H9 (cell line): Measurements from ENCODE around the gene PSMD1. TPM values are rescaled to one million over a fixed set of nuclear protein-coding genes. Genes with fewer than 3 reads are reported as not detected.

Experiments used
- DNase-seq: peaks from one replicate; pipeline ENCODE4 v3.0.0-alpha.2; 2017
- H2AFZ ChIP-seq: one replicate; pipeline ENCODE4 v1.6.1; 2013; ENCODE audit warnings: mild to moderate bottlenecking, low read length, control low read depth, moderate library complexity
- H2AK5ac ChIP-seq: 2 replicates; pipeline ENCODE4 v1.6.1; 2013; ENCODE audit warnings: low read length, control low read depth, mixed read lengths; ENCODE audit not compliant: insufficient read length
- H2BK120ac ChIP-seq: one replicate; pipeline ENCODE4 v1.6.1; 2013; ENCODE audit warnings: low read depth, mild to moderate bottlenecking, low read length, control low read depth, inconsistent platforms; ENCODE audit not compliant: poor library complexity, severe bottlenecking
- H2BK12ac ChIP-seq: 2 replicates; pipeline ENCODE4 v1.6.1; 2013; ENCODE audit warnings: low read length, control low read depth, mixed read lengths, low read depth; ENCODE audit not compliant: insufficient read length
- H2BK15ac ChIP-seq: 2 replicates; pipeline ENCODE4 v1.6.1; 2013; ENCODE audit warnings: low read depth, low read length, control low read depth
- H2BK20ac ChIP-seq: one replicate; pipeline ENCODE4 v1.6.1; 2013; ENCODE audit warnings: low read depth, mild to moderate bottlenecking, low read length, control low read depth, inconsistent platforms; ENCODE audit not compliant: poor library complexity, severe bottlenecking
- H2BK5ac ChIP-seq: 2 replicates; pipeline ENCODE4 v1.6.1; 2013; ENCODE audit warnings: low read length, control low read depth, mixed read lengths; ENCODE audit not compliant: insufficient read length
- H3K14ac ChIP-seq: 2 replicates; pipeline ENCODE4 v1.6.1; 2013; ENCODE audit warnings: low read length, control low read depth; ENCODE audit not compliant: insufficient read depth
- H3K18ac ChIP-seq: 2 replicates; pipeline ENCODE4 v1.6.1; 2013; ENCODE audit warnings: low read depth, mild to moderate bottlenecking, mixed read lengths, low read length, control low read depth; ENCODE audit not compliant: insufficient read length
- H3K23ac ChIP-seq: 2 replicates; pipeline ENCODE4 v1.6.1; 2013; ENCODE audit warnings: low read length, control low read depth, mixed read lengths, low read depth; ENCODE audit not compliant: insufficient read length
- H3K23me2 ChIP-seq: 2 replicates; pipeline ENCODE4 v1.6.1; 2013; ENCODE audit warnings: low read depth, mild to moderate bottlenecking, mixed read lengths, low read length, control low read depth; ENCODE audit not compliant: insufficient read length, poor library complexity, severe bottlenecking
- H3K27ac ChIP-seq: 2 replicates; pipeline ENCODE4 v1.5.1; 2013; ENCODE audit warnings: low read length, control low read depth, mixed read lengths, low read depth; ENCODE audit not compliant: insufficient read length
- H3K27me3 ChIP-seq: 2 replicates; pipeline ENCODE4 v1.6.1; 2013; ENCODE audit warnings: low read length, control low read depth, inconsistent platforms; ENCODE audit not compliant: insufficient read depth
- H3K4ac ChIP-seq: 2 replicates; pipeline ENCODE4 v1.6.1; 2013; ENCODE audit warnings: low read depth, mild to moderate bottlenecking, control low read depth, inconsistent platforms, low read length, moderate library complexity
- H3K4me1 ChIP-seq: 2 replicates; pipeline ENCODE4 v1.6.1; 2013; ENCODE audit warnings: low read length, control low read depth, inconsistent platforms; ENCODE audit not compliant: insufficient read depth
- H3K4me2 ChIP-seq: 2 replicates; pipeline ENCODE4 v1.6.1; 2013; ENCODE audit warnings: low read length, control low read depth, mixed read lengths; ENCODE audit not compliant: insufficient read length, insufficient read depth
- H3K56ac ChIP-seq: 2 replicates; pipeline ENCODE4 v1.6.1; 2013; ENCODE audit warnings: low read depth, mild to moderate bottlenecking, mixed read lengths, low read length, control low read depth; ENCODE audit not compliant: insufficient read length
- H3K79me1 ChIP-seq: 2 replicates; pipeline ENCODE4 v1.6.1; 2013; ENCODE audit warnings: low read depth, mild to moderate bottlenecking, moderate library complexity, low read length, control low read depth, inconsistent platforms; ENCODE audit not compliant: insufficient read depth, poor library complexity, severe bottlenecking
- H3K79me2 ChIP-seq: 2 replicates; pipeline ENCODE4 v1.6.1; 2013; ENCODE audit warnings: low read length, control low read depth, inconsistent platforms; ENCODE audit not compliant: insufficient read depth
- H3K9ac ChIP-seq: 2 replicates; pipeline ENCODE4 v1.6.1; 2013; ENCODE audit warnings: low read length, control low read depth, mixed read lengths; ENCODE audit not compliant: insufficient read length; ENCODE audit errors: extremely low read depth
- H3K9me3 ChIP-seq: one replicate; pipeline ENCODE4 v1.6.1; 2013; ENCODE audit warnings: low read depth, low read length, inconsistent platforms; ENCODE audit not compliant: control insufficient read depth
- H3T11ph ChIP-seq: one replicate; pipeline ENCODE4 v1.6.1; 2013; ENCODE audit warnings: mild to moderate bottlenecking, low read length, control low read depth, inconsistent platforms
- H4K20me1 ChIP-seq: one replicate; pipeline ENCODE4 v1.6.1; 2013; ENCODE audit not compliant: control insufficient read depth, insufficient read length, insufficient read depth
- H4K5ac ChIP-seq: 2 replicates; pipeline ENCODE4 v1.6.1; 2013; ENCODE audit warnings: low read depth, mild to moderate bottlenecking, mixed read lengths, low read length, control low read depth; ENCODE audit not compliant: insufficient read length
- H4K8ac ChIP-seq: replicated peaks from 2 replicates; pipeline ENCODE4 v1.6.1; 2013; ENCODE audit warnings: low read length, control low read depth, mixed read lengths, low read depth; ENCODE audit not compliant: insufficient read length
- H4K91ac ChIP-seq: 2 replicates; pipeline ENCODE4 v1.6.1; 2013; ENCODE audit warnings: low read depth, mild to moderate bottlenecking, moderate library complexity, mixed read lengths, low read length, control low read depth; ENCODE audit not compliant: insufficient read length
- H3K27ac Mint-ChIP-seq, 3 experiments: 2 replicates in 2 of 3; 3 replicates in 1 of 3; pipeline ENCODE4 v1.8.0; 2020 to 2021; ENCODE audit warnings: mixed read lengths in 3 of 3, mild to moderate bottlenecking in 1 of 3, moderate library complexity in 1 of 3
- H3K27me3 Mint-ChIP-seq: 2 replicates; pipeline ENCODE4 v1.8.0; 2021; ENCODE audit warnings: low read depth, mild to moderate bottlenecking, moderate library complexity, mixed read lengths
- H3K36me3 Mint-ChIP-seq, 3 experiments: 2 replicates in 2 of 3; 3 replicates in 1 of 3; pipeline ENCODE4 v1.8.0; 2020 to 2021; ENCODE audit warnings: low read depth in 3 of 3, mixed read lengths in 3 of 3; ENCODE audit not compliant: insufficient read depth in 1 of 3
- H3K4me1 Mint-ChIP-seq, 2 experiments: 2 replicates each; pipeline ENCODE4 v1.8.0; 2020; ENCODE audit warnings: mixed read lengths in 2 of 2
- H3K4me3 Mint-ChIP-seq, 2 experiments: 2 replicates in 1 of 2; 3 replicates in 1 of 2; pipeline ENCODE4 v1.8.0; 2020 to 2021; ENCODE audit warnings: mild to moderate bottlenecking in 2 of 2, mixed read lengths in 2 of 2, moderate library complexity in 1 of 2
- H3K9me3 Mint-ChIP-seq, 2 experiments: 2 replicates in 1 of 2; 3 replicates in 1 of 2; pipeline ENCODE4 v1.8.0; 2020; ENCODE audit warnings: mild to moderate bottlenecking in 2 of 2, mixed read lengths in 2 of 2, moderate library complexity in 1 of 2
- CTCF ChIP-seq: fragments of 200-600 bp; sonication (generic); conservative IDR thresholded peaks from 3 replicates; pipeline ENCODE4 v1.8.0; 2021; ENCODE audit warnings: antibody characterized with exemption, mild to moderate bottlenecking
- WGBS: extraction: QIAGEN DNeasy Blood & Tissue Kit; methylation state at CpG from one replicate; pipeline ENCODE4 v1.1.7; 2013; ENCODE audit warnings: missing lambda C conversion rate, low lambda C conversion rate, mixed read lengths; ENCODE audit not compliant: insufficient read length; ENCODE audit errors: extremely low coverage; 5-methylcytosine and 5-hydroxymethylcytosine counted together
- total RNA-seq: library from RNA; stranded (reverse); gene quantifications from 2 replicates; pipeline ENCODE4 v1.2.1, GENCODE V29; 2021

Gene PSMD1
- total RNA-seq, 1 experiment from 2014 or later = 166 TPM

GRCh38 chr2:231163414-231164095 lies 106.9 kb downstream of the PSMD1 start:
- Histone ChIP-seq H2BK15ac (no peak overlapping the region), H3K79me2 (no peaks in the 10 kb centered on the region), H3K9ac (no peak overlapping the region), H3T11ph (no peak overlapping the region), H2BK120ac (no peak overlapping the region), H2BK5ac (no peak overlapping the region), H4K8ac (no peak overlapping the region), H3K23ac (no peak overlapping the region), H3K14ac (no peak overlapping the region), H3K56ac (no peak overlapping the region), H3K79me1 (no peaks in the 10 kb centered on the region), H4K5ac (no peak overlapping the region), H3K18ac (no peak overlapping the region), H3K27ac (peak overlapping the region; percentile 15), H3K27me3 (no peaks in the 10 kb centered on the region), H3K4me2 (no peak overlapping the region), H2AK5ac (no peak overlapping the region), H2BK12ac (no peak overlapping the region), H4K20me1 (no peaks in the 10 kb centered on the region), H3K4me1 (peaks cover 8% of the 10 kb centered on the region; the same call in 1 of the 2 replicates), H4K91ac (no peak overlapping the region), H3K4ac (no peak overlapping the region), H2AFZ (no peak overlapping the region), H3K9me3 (no peaks in the 10 kb centered on the region), H3K23me2 (no peaks in the 10 kb centered on the region), H2BK20ac (no peak overlapping the region)
- no peaks in the 10 kb centered on the region for H3K27me3 Mint-ChIP-seq
- peaks cover 8 to 39% of the 10 kb centered on the region in 2 experiments for H3K4me1 Mint-ChIP-seq
- no peak overlapping the region for H3K4me3 Mint-ChIP-seq
- DNase-seq = no peak
- WGBS = no CpG with 5 or more reads among the region's 4 CpGs
- no peak for TF ChIP-seq CTCF
- peaks cover 12 to 61% (median 35%) of the 10 kb centered on the region in 3 experiments; a peak in 6 of 7 replicates for H3K36me3 Mint-ChIP-seq
- no peaks in the 10 kb centered on the region for H3K9me3 Mint-ChIP-seq
- peak overlapping the region in 2 of 3 experiments; percentile 37 to 52; a peak in 2 of 7 replicates for H3K27ac Mint-ChIP-seq
